ENCODE measurements around the gene NOTCH1.

Gene NOTCH1

GRCh38 chr9:136460772-136461325, 85.0 kb downstream of the NOTCH1 start:
- TF ChIP-seq, protein P1, sequence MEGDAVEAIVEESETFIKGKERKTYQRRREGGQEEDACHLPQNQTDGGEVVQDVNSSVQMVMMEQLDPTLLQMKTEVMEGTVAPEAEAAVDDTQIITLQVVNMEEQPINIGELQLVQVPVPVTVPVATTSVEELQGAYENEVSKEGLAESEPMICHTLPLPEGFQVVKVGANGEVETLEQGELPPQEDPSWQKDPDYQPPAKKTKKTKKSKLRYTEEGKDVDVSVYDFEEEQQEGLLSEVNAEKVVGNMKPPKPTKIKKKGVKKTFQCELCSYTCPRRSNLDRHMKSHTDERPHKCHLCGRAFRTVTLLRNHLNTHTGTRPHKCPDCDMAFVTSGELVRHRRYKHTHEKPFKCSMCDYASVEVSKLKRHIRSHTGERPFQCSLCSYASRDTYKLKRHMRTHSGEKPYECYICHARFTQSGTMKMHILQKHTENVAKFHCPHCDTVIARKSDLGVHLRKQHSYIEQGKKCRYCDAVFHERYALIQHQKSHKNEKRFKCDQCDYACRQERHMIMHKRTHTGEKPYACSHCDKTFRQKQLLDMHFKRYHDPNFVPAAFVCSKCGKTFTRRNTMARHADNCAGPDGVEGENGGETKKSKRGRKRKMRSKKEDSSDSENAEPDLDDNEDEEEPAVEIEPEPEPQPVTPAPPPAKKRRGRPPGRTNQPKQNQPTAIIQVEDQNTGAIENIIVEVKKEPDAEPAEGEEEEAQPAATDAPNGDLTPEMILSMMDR (IDR thresholded peaks at IDR 0.05; ENCODE audit: low read depth, low read length), result no peak
- DNase-seq (ENCODE audit: extremely low read depth, low read depth), result no peak

GRCh38 chr9:136459425-136459824, 86.4 kb downstream of the NOTCH1 start:
- TF ChIP-seq, protein P1 (IDR thresholded peaks at IDR 0.05; ENCODE audit: low read depth, low read length), result no peak
- no peak for DNase-seq (ENCODE audit: extremely low read depth, low read depth)

GRCh38 chr9:136457326-136457725, 88.5 kb downstream of the NOTCH1 start:
- TF ChIP-seq, protein P1 (IDR thresholded peaks at IDR 0.05; ENCODE audit: low read depth, low read length), result no peak
- DNase-seq (ENCODE audit: extremely low read depth, low read depth), result no peak

DNA sequence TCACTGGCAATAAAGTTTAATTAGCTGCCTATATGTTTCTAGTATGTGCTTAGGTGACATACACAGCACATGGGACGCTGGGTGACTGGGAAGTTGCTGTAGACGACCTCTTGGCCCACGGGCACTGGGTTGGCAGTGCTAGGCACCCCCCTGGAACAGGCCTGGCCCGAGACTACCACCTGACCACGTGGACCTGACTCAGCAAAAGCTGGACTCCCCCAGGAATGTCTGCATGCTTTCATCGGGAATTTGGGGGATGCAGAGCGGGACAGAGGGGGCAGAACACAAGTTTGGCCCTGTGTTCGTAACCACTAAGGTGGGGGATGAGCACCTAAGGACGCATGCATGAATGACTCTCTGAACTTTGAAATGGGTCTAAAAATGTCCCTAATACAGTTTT, 89.6 kb downstream of the NOTCH1 start:
- TF ChIP-seq, protein P1 (IDR thresholded peaks at IDR 0.05; ENCODE audit: low read depth, low read length), result no peak
- no peak for DNase-seq (ENCODE audit: extremely low read depth, low read depth)

DNA sequence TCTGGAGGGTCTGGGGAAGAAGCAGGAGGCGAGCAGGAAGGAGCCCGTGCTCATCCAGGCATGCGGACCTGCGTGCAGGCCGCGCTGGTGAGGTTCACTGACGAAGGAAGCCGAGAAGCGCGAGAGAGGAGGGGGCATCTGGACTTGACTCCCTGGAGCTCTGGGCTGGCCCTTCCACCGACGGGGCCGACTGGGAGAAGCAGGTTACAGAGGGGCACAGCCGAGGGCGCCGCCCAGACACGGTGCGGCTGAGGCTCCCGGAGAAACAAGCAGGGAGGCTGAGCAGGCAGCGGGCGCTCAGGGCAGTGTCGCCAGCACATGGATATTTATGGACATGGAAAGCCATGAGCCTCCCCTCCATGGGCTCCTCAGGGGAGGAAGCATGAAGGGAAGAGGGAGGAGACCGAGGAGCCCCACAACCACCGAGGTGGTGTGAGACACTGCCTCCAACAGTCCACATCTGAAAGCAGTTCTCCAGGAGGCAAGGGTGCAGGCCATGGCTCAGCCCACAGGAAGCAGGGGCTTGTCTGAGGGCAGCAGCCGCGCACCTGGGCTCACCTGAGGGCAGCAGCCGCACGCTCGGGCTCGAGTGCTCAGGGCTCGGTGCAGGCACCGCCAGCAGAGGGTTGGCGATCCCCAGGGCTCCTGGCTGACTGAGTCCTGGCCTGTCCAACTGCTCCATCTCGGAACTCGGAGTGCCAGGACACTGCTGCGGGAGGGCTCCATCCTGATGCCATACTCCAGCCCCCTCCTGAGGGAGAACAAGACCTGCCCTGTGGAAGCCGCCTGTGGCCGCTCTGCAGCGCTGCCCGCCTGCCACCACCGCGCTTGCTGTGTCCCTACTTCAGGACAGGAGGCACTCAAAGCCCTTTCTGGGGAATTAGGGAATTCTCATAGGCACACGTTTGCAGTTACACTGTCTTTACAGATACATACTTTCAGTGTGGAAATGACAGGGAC, 90.5 kb downstream of the NOTCH1 start:
- DNase-seq (ENCODE audit: extremely low read depth, low read depth), result no peak
- TF ChIP-seq, protein P1 (IDR thresholded peaks at IDR 0.05; ENCODE audit: low read depth, low read length), result no peak

GRCh38 chr9:136454026-136454796, 91.6 kb downstream of the NOTCH1 start:
- TF ChIP-seq, protein P1 (IDR thresholded peaks at IDR 0.05; ENCODE audit: low read depth, low read length), result no peak

More at GRCh38 chr9:136454026-136454796, 91.6 kb downstream of the NOTCH1 start:
- no peak for DNase-seq (ENCODE audit: extremely low read depth, low read depth)

Data from AG09319 (cell line).